ENCODE results near the gene SDC3.

DNA sequence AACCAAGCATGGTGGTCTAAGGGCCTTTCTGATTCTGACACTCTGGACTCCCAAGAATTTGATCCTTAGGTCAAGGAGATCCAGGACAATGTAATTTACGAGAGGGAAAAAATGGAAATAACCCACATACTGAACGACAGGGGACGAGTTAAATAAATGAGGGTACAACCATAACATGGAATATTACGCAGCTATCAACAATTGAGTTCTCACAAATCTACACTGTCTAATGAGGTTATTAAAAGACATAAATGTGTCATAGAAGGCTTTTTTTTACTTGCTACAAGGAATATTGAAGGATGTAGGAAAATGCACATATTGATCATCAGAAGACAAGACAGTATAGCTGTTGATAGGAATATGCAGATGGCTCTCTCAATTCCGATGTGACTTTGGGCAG is 23.8 kb downstream of the SDC3 start:
- TF ChIP-seq POLR2A (IDR thresholded peaks at IDR 0.05; ENCODE audit: low read length) (no peak), GATA1 (IDR thresholded peaks at IDR 0.05; ENCODE audit: low read depth, low read length) (no peak)

Measured in erythroblast (primary cell).